Ammon's horn (tissue), 1 donor: Measurements from ENCODE around the gene SBK2.

ENCODE experiments used
- DNase-seq: peaks from one replicate; pipeline ENCODE4 v3.0.0-alpha.2; 2016; ENCODE audit warnings: low spot score

SBK2 gene

GRCh38 chr19:55486043-55486970, 50.6 kb downstream of the SBK2 start:
- no peak for DNase-seq

- no peak for DNase-seq
Observed at GRCh38 chr19:55485439-55486011, 51.4 kb downstream of the SBK2 start.

- peak; percentile 71 for DNase-seq
Observed at GRCh38 chr19:55484593-55485438, 52.1 kb downstream of the SBK2 start, which contains the start of gene NAT14. Gene NAT14 (plus strand): TSS chr19:55485188. CDS start chr19:55485709, 521 bp downstream.

- DNase-seq, result no peak
Observed at GRCh38 chr19:55483706-55484592, 53.0 kb downstream of the SBK2 start.

- no peak for DNase-seq
Observed at GRCh38 chr19:55482967-55483705, 53.8 kb downstream of the SBK2 start.

GRCh38 chr19:55482156-55482961, 54.6 kb downstream of the SBK2 start:
- no peak for DNase-seq

- no peak for DNase-seq
Observed at GRCh38 chr19:55481794-55482155, 55.2 kb downstream of the SBK2 start.

GRCh38 chr19:55481148-55481793, 55.7 kb downstream of the SBK2 start:
- DNase-seq, result no peak

- no peak for DNase-seq
Observed at GRCh38 chr19:55479451-55480230, 57.3 kb downstream of the SBK2 start.

- no peak for DNase-seq
Observed at GRCh38 chr19:55479045-55479444, 57.9 kb downstream of the SBK2 start.
